Urinary bladder (tissue), 4 donors: ENCODE results near the gene PDE6D. TPM values are rescaled to one million over a fixed set of nuclear protein-coding genes. Genes with fewer than 3 reads are reported as not detected.
"Not testable (repeated sequence)": the region's sequence is repeated elsewhere in the genome, so short reads cannot be mapped to it uniquely, and the experiment has no call there.

Source experiments
- DNase-seq: peaks from one replicate; pipeline ENCODE4 v3.0.0-alpha.2; 2015; ENCODE audit errors: extremely low spot score
- H3K27ac ChIP-seq: one replicate; pipeline ENCODE4 v1.5.1; 2013; ENCODE audit warnings: low read depth, mild to moderate bottlenecking, moderate library complexity
- H3K36me3 ChIP-seq: one replicate; pipeline ENCODE4 v1.6.1; 2013; ENCODE audit warnings: mild to moderate bottlenecking, moderate library complexity; ENCODE audit not compliant: insufficient read depth
- H3K4me1 ChIP-seq: one replicate; pipeline ENCODE4 v1.6.1; 2013; ENCODE audit warnings: mild to moderate bottlenecking, moderate library complexity; ENCODE audit not compliant: insufficient read depth
- H3K4me3 ChIP-seq: one replicate; pipeline ENCODE4 v1.5.1; 2013; ENCODE audit warnings: low read depth, low read length
- WGBS: extraction: QIAGEN DNeasy Blood & Tissue Kit; methylation state at CpG from one replicate; pipeline ENCODE4 v1.1.7; 2013; 5-methylcytosine and 5-hydroxymethylcytosine counted together
- polyA plus RNA-seq: library from polyadenylated mRNA; stranded (reverse); fragments of 200-250 nt; gene quantifications from one replicate; pipeline ENCODE4 v1.2.3, GENCODE V29; 2013
- total RNA-seq: library from RNA; depleted of rRNA; stranded (reverse); fragments of >200 nt; gene quantifications from one replicate; pipeline ENCODE4 v1.2.3, GENCODE V29; 2014
- donor health status: healthy with polysubstance abuse.
- donor health status: healthy.

The PDE6D gene
- total and polyA plus RNA-seq, 2 donors = 27.0 to 40.6 TPM

DNA sequence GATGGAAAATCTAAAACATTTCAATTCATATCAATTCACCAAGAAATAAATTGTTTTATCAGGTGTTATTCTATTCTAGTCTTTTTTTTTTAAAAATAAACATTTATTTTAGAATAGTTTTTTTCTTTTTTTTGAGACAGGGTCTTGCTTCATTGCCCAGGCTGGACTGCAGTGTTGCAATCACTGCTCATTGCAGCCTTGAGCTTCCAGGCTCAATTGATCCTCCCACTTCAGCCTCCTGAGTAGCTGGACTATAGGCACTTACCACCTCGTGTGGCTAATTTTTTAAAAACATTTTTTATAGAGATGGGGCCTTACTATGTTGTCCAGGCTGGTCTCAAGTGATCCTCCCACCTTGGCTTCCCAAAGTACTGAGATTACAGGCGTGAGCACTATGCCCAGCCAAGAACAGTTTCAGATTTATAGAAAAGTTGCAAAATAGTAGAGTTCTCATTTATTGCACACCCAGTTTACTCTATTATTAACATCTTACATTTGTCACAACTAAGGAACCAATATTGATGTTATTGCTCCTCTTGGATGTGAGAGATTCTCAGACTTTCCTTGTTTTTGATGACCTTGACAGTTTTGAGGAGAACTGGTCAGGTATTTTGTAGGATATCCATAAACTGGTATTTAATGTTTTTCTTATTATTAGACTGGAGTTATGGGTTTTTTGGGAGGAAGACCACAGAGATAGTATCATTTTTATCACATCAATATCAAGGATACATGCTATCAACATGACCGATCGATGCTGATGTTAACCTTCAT is 29.9 kb downstream of the PDE6D start:
- 89% methylated on average over 4 of the region's 4 CpGs for WGBS
- DNase-seq = no peak
- no peak overlapping the region for H3K27ac ChIP-seq
- no peak overlapping the region for H3K4me3 ChIP-seq
- H3K4me1 ChIP-seq = no peaks in the 10 kb centered on the region
- no peaks in the 10 kb centered on the region for H3K36me3 ChIP-seq

- DNase-seq, H3K27ac ChIP-seq, H3K4me3 ChIP-seq, H3K4me1 ChIP-seq, H3K36me3 ChIP-seq: not testable (repeated sequence)
- 87% methylated on average over 10 of the region's 10 CpGs for WGBS
Measured at GRCh38 chr2:231749016-231749415, 32.1 kb downstream of the PDE6D start.

GRCh38 chr2:231748153-231748896 is 32.8 kb downstream of the PDE6D start:
- not testable (repeated sequence) for DNase-seq, H3K27ac ChIP-seq, H3K4me3 ChIP-seq, H3K36me3 ChIP-seq, H3K4me1 ChIP-seq
- WGBS = 86% methylated on average over 6 of the region's 6 CpGs

GRCh38 chr2:231745303-231746038 is 35.6 kb downstream of the PDE6D start:
- H3K36me3 ChIP-seq = no peaks in the 10 kb centered on the region
- H3K4me1 ChIP-seq = no peaks in the 10 kb centered on the region
- DNase-seq = no peak
- H3K4me3 ChIP-seq = no peak overlapping the region
- H3K27ac ChIP-seq = no peak overlapping the region
- WGBS = 72% methylated on average over 6 of the region's 6 CpGs

GRCh38 chr2:231743376-231744116 is 37.5 kb downstream of the PDE6D start:
- no peak overlapping the region for H3K27ac ChIP-seq
- no peak for DNase-seq
- no peak overlapping the region for H3K4me3 ChIP-seq
- H3K36me3 ChIP-seq = peaks cover 2% of the 10 kb centered on the region
- no peaks in the 10 kb centered on the region for H3K4me1 ChIP-seq
- WGBS = 67% methylated on average over 9 of the region's 9 CpGs

GRCh38 chr2:231737761-231738160 is 43.3 kb downstream of the PDE6D start:
- Histone ChIP-seq H3K4me3 (no peak overlapping the region), H3K27ac (no peak overlapping the region), H3K36me3 (peaks cover 2% of the 10 kb centered on the region), H3K4me1 (no peaks in the 10 kb centered on the region)
- 93% methylated on average over 7 of the region's 7 CpGs for WGBS
- DNase-seq = no peak

- no peak for DNase-seq
- Histone ChIP-seq H3K27ac (no peak overlapping the region), H3K4me3 (no peak overlapping the region), H3K4me1 (no peaks in the 10 kb centered on the region), H3K36me3 (no peaks in the 10 kb centered on the region)
- WGBS = 79% methylated on average over 4 of the region's 4 CpGs
Measured at GRCh38 chr2:231732604-231733003, 48.5 kb downstream of the PDE6D start.

GRCh38 chr2:231727621-231728020 is 53.5 kb downstream of the PDE6D start:
- 49% methylated on average over 4 of the region's 4 CpGs for WGBS
- no peak overlapping the region for H3K4me3 ChIP-seq
- no peak for DNase-seq
- H3K4me1 ChIP-seq = no peaks in the 10 kb centered on the region
- H3K27ac ChIP-seq = no peak overlapping the region
- no peaks in the 10 kb centered on the region for H3K36me3 ChIP-seq

- WGBS = 78% methylated on average over 8 of the region's 8 CpGs
- no peaks in the 10 kb centered on the region for H3K36me3 ChIP-seq
- DNase-seq = no peak
Measured at GRCh38 chr2:231726276-231726675, 54.8 kb downstream of the PDE6D start.

GRCh38 chr2:231725476-231725875 is 55.6 kb downstream of the PDE6D start:
- H3K4me3 ChIP-seq = no peak overlapping the region
- 87% methylated on average over 10 of the region's 10 CpGs for WGBS
- DNase-seq = no peak
- no peak overlapping the region for H3K27ac ChIP-seq
- no peaks in the 10 kb centered on the region for H3K4me1 ChIP-seq
- no peaks in the 10 kb centered on the region for H3K36me3 ChIP-seq

More at GRCh38 chr2:231726276-231726675, 54.8 kb downstream of the PDE6D start:
- Histone ChIP-seq H3K4me1 (no peaks in the 10 kb centered on the region), H3K27ac (no peak overlapping the region), H3K4me3 (no peak overlapping the region)

DNA sequence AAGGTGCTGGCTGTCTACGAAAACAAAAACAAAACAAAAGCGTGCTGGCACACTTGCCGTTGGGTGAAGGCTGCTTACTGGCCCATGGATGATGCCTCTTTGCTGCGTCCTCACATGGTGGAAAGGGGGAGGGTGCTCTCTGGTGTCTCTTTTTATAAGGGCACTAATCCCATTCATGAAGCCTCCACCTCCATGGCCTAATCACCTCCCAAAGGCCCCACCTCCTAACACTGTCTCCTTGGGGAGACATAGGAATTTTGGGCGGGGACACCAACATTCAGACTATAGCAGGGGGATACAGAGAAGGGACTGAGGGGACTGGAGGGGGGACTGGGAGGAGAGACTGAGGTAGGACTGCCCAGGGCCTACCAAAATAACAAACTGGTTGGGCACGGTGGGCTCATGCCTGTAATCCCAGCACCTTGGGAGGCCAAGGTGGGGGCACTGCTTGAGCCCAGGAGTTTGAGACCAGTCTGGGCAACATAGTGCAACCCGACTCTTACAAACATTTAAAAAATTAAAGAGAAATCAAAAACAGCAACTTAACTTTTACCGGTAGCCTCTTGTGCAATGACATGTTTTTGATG is 58.3 kb downstream of the PDE6D start:
- H3K4me1 ChIP-seq = no peaks in the 10 kb centered on the region
- DNase-seq = no peak
- no peak overlapping the region for H3K27ac ChIP-seq
- H3K36me3 ChIP-seq = no peaks in the 10 kb centered on the region
- H3K4me3 ChIP-seq = no peak overlapping the region
- 83% methylated on average over 8 of the region's 8 CpGs for WGBS

DNA sequence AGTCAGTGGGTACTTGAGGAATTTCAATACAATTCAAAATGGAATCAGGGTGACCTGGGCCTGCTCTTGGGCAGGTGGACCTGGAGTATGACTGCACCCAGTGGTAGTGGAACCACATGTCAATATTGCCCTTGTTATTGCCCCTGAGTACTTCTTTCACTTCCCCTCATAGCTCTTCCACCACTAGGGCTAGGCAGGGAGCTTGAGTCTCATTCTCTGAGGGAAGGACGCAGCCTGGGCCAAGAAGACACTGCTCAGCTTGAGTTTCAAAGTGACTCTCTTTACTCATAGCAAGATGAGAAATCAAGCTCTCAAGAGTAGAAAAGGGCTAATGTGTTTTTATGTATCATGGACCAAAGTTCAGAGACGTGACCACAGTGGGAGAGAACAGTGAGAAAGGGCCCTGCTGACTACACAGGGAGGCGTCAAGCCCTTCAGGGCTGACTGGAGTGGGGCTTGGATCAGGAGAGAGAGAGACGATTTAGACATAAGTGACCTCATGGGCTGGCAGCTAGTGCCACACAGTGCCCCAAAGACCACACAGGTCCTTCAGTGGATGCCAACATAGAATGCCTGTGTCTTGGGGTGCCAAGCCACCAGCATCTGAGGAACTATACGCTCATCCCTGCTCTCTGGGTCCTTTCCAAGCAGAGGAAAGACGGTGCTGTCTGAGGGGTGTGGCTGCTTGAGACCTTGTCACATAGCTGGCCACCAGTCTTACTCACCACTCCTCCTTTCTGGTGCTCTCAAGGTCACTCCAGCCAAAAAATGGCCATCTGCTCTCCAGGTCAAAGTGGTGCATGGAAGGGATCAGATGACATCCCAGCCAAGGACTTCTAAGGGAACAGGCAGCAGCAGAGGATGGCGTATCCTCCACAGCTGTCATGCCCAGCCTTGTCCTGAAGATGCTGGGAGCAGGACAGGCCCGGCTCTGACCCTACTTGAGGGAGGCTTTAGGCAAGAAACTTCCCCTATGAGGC is 59.8 kb downstream of the PDE6D start:
- 81% methylated on average over 8 of the region's 8 CpGs for WGBS
- no peak overlapping the region for H3K4me3 ChIP-seq
- DNase-seq = no peak
- no peaks in the 10 kb centered on the region for H3K36me3 ChIP-seq
- no peak overlapping the region for H3K27ac ChIP-seq
- no peaks in the 10 kb centered on the region for H3K4me1 ChIP-seq
